Astrocyte (in vitro differentiated cells and primary cell): ENCODE results near the gene CACNG1.

ENCODE experiments used
- CTCF ChIP-seq: IDR thresholded peaks from 2 replicates; pipeline ENCODE4 v1.5.1; 2011; ENCODE audit warnings: low read depth, mild to moderate bottlenecking, inconsistent platforms, low read length, moderate library complexity; ENCODE audit not compliant: insufficient read depth
- EZH2 ChIP-seq: IDR thresholded peaks from 2 replicates; pipeline ENCODE4 v1.6.1; 2012; ENCODE audit warnings: mild to moderate bottlenecking, low read length, inconsistent platforms; ENCODE audit not compliant: insufficient read depth

- TF ChIP-seq CTCF (no peak), EZH2 (no peak)
Measured at GRCh38 chr17:67063141-67063540, 18.8 kb downstream of the CACNG1 start.
